ENCODE data around the gene MAML1. TPM values are rescaled to one million over a fixed set of nuclear protein-coding genes. Genes with fewer than 3 reads are reported as not detected.

Gene MAML1
- polyA plus RNA-seq, 1 of the 3 experiments (the other 2 are of a cell fraction), result 8.1 TPM

DNA sequence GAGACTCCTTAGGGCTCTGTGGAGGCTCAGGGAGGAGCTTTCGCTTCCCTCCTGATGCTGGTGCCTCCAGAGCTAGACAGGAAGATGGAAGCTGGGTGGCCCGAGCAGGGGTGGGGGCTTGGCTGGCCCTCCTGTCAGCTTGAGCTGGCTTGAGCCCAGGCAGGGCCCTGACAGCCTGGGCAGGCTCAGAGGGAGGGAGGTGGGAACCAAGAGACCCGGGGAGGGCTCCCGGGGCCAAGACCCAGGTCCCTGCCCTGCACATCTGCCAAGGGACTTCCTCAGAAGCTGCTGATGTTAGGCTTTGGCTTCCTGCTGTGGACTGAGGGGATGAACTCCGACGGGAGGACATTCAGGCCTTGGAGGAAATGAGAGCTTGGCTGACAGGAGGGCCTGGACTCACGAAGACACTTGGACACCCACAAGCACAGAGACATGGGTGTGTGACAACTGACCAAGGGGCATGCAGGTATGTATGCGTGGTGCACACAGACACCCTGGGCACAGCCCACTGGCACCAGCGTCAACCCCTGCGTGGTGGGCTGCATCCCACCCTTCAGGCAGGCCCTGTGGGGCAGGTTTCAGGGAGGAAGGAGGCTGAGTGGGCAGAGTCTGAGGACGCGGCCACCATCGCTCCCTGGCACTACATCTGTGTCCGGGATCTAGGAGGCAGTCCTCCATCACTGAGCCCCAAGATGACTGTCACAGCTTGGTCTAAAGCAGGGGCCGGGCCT, 59.4 kb downstream of the MAML1 start:
- no peaks in the 10 kb centered on the region for H3K9me2 ChIP-seq
- H3K36me3 ChIP-seq (replicated peaks in 1 of 2; ENCODE audit: control insufficient read depth in 1 of 2, insufficient read depth in 2 of 2, low read length in 1 of 2), result no peaks in the 10 kb centered on the region
- TF ChIP-seq CTCF (IDR thresholded peaks at IDR 0.05), result no peak
- no peak for TF ChIP-seq TCF12 (IDR thresholded peaks at IDR 0.05)
- no peak for TF ChIP-seq RCOR1 (IDR thresholded peaks at IDR 0.05; ENCODE audit: low read length)
- TF ChIP-seq FOXM1 (IDR thresholded peaks at IDR 0.05; ENCODE audit: low read depth), result no peak
- TF ChIP-seq TAF1 (IDR thresholded peaks at IDR 0.05; ENCODE audit: borderline replicate concordance, low read depth, low read length), result no peak
- TF ChIP-seq ZBTB33 (IDR thresholded peaks at IDR 0.05; ENCODE audit: borderline replicate concordance, low read depth), result no peak
- TF ChIP-seq PBX3 (IDR thresholded peaks at IDR 0.05), result no peak
- TF ChIP-seq RFX5 (IDR thresholded peaks at IDR 0.05; ENCODE audit: low read length), result no peak
- no peak for TF ChIP-seq JUND (IDR thresholded peaks at IDR 0.05)
- TF ChIP-seq POLR2AphosphoS5 (IDR thresholded peaks at IDR 0.05; ENCODE audit: low read depth, low read length), result no peak
- no peak overlapping the region for H3K4me2 ChIP-seq
- H3K4me3 ChIP-seq (ENCODE audit: low read depth in 2 of 2, low read length in 1 of 2), result no peak overlapping the region
- H3K9ac ChIP-seq, result no peak overlapping the region
- DNase-seq, result peak; percentile 9
- no peaks in the 10 kb centered on the region for H3K9me3 ChIP-seq
- H3F3A ChIP-seq (replicated peaks; ENCODE audit: insufficient read depth), result peaks cover 4% of the 10 kb centered on the region
- CTCF ChIA-PET, result interaction anchor here (0.8 to 8.3 kb wide), 4 partner anchors 9 to 29 kb away, joined by 3 to 67 read pairs (median 3); no protein-coding TSS in a partner anchor
- H3K27ac ChIP-seq (ENCODE audit: low read depth in 2 of 2, low read length in 1 of 2), result no peak overlapping the region
- H3K4me1 ChIP-seq (ENCODE audit: control insufficient read depth in 1 of 2, insufficient read depth in 2 of 2, low read depth in 1 of 2, low read length in 1 of 2), result peaks cover 0 to 14% of the 10 kb centered on the region in 2 experiments; a peak in 1 of 4 replicates
- POLR2A ChIA-PET, result no interaction called here
- H3K79me2 ChIP-seq (ENCODE audit: insufficient read depth), result no peaks in the 10 kb centered on the region
- no peaks in the 10 kb centered on the region for H3K27me3 ChIP-seq (ENCODE audit: insufficient read depth)
- 90% methylated on average over 6 of the region's 15 CpGs for WGBS (ENCODE audit: low lambda C conversion rate)
- no peaks in the 10 kb centered on the region for H4K20me1 ChIP-seq (ENCODE audit: insufficient read depth)
- H2AFZ ChIP-seq (ENCODE audit: low read depth), result no peak overlapping the region

Measured in SK-N-SH (cell line).